22Rv1 (cell line): ENCODE measurements around the gene SPAG8.

Experiments used
- ZFX ChIP-seq: fragments of 450-650 bp; IDR thresholded peaks from 2 replicates; pipeline ENCODE4 v1.6.1; 2017; ENCODE audit warnings: antibody characterized with exemption, borderline replicate concordance
- TF ChIP-seq, protein P1 (sequence below): fragments of 450-650 bp; IDR thresholded peaks from 2 replicates; pipeline ENCODE4 v1.5.1; 2017; ENCODE audit warnings: mild to moderate bottlenecking

- TF ChIP-seq, protein P1, sequence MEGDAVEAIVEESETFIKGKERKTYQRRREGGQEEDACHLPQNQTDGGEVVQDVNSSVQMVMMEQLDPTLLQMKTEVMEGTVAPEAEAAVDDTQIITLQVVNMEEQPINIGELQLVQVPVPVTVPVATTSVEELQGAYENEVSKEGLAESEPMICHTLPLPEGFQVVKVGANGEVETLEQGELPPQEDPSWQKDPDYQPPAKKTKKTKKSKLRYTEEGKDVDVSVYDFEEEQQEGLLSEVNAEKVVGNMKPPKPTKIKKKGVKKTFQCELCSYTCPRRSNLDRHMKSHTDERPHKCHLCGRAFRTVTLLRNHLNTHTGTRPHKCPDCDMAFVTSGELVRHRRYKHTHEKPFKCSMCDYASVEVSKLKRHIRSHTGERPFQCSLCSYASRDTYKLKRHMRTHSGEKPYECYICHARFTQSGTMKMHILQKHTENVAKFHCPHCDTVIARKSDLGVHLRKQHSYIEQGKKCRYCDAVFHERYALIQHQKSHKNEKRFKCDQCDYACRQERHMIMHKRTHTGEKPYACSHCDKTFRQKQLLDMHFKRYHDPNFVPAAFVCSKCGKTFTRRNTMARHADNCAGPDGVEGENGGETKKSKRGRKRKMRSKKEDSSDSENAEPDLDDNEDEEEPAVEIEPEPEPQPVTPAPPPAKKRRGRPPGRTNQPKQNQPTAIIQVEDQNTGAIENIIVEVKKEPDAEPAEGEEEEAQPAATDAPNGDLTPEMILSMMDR, result no peak
- TF ChIP-seq ZFX, result no peak
Measured at GRCh38 chr9:35842020-35842745, 30.1 kb upstream of the SPAG8 start.
